Type B pancreatic cell (in vitro differentiated cells): ENCODE measurements around the gene DUSP22. TPM values are rescaled to one million over a fixed set of nuclear protein-coding genes. Genes with fewer than 3 reads are reported as not detected.
A peak's percentile ranks its signal among the peaks of the same experiment; 100 is the strongest.
"Not testable (repeated sequence)": the region's sequence is repeated elsewhere in the genome, so short reads cannot be mapped to it uniquely, and the experiment has no call there.

Experiments used
- DNase-seq: peaks from one replicate; pipeline ENCODE4 v3.0.0; 2021; ENCODE audit warnings: mixed read lengths; ENCODE audit not compliant: unreplicated experiment; ENCODE audit errors: extremely low spot score
- H3K27ac Mint-ChIP-seq: 2 replicates; pipeline ENCODE4 v1.8.0; 2021; ENCODE audit warnings: mild to moderate bottlenecking, mixed read lengths
- H3K27me3 Mint-ChIP-seq: 2 replicates; pipeline ENCODE4 v1.8.0; 2021; ENCODE audit warnings: mixed read lengths
- H3K36me3 Mint-ChIP-seq: 2 replicates; pipeline ENCODE4 v1.8.0; 2021; ENCODE audit warnings: mixed read lengths
- H3K4me1 Mint-ChIP-seq: one replicate; pipeline ENCODE4 v1.8.0; 2021; ENCODE audit warnings: mixed read lengths; ENCODE audit not compliant: unreplicated experiment
- H3K4me3 Mint-ChIP-seq: 2 replicates; pipeline ENCODE4 v1.8.0; 2021; ENCODE audit warnings: mild to moderate bottlenecking, mixed read lengths
- H3K9me3 Mint-ChIP-seq: 2 replicates; pipeline ENCODE4 v1.8.0; 2021; ENCODE audit warnings: mixed read lengths
- total RNA-seq: library from RNA; stranded (reverse); gene quantifications from 2 replicates; pipeline ENCODE4 v1.2.1, GENCODE V29; 2021; ENCODE audit warnings: low replicate concordance
- TF ChIP-seq, protein P1 (sequence below): fragments of 200-600 bp; sonication (generic); conservative IDR thresholded peaks from 2 replicates; pipeline ENCODE4 v1.5.0; 2021; ENCODE audit warnings: antibody characterized with exemption, mild to moderate bottlenecking

Gene DUSP22
- total RNA-seq, 1 donor from 2014 or later, result 25.0 TPM

DNA sequence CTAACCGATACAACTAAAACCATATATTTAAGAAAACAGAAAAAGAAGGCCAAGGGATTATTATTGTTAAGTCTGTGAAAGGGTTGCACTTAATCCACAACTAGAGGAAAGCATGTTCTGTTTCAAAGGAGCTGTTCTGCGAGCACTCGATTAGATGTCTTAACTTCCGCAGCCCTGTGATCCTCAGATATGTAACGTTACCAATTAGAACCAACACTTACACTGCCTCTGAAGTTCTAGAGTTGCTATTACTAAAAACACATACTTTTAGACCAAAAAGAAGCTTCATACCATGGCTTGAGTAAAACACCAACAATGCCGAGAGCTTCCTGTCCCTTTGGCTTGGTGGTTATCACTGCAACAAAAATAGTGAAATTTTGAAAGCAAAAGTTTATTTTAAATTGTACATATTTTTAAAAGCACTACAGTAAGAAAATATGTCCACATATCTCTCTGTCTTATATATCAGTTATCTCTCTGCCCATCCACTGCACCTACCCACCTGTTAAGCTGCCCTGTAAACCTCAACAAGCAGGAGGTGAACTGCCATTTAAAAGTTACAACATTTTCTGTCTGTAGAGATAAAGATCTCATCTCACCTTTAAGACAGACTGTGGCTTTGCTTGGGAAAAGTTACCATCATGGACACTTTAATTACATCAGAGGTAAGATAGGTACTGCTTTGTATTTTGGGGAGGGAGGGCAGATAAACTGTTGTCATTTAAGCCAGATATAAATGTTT is 7.1 kb upstream of the DUSP22 start:
- TF ChIP-seq, protein P1, sequence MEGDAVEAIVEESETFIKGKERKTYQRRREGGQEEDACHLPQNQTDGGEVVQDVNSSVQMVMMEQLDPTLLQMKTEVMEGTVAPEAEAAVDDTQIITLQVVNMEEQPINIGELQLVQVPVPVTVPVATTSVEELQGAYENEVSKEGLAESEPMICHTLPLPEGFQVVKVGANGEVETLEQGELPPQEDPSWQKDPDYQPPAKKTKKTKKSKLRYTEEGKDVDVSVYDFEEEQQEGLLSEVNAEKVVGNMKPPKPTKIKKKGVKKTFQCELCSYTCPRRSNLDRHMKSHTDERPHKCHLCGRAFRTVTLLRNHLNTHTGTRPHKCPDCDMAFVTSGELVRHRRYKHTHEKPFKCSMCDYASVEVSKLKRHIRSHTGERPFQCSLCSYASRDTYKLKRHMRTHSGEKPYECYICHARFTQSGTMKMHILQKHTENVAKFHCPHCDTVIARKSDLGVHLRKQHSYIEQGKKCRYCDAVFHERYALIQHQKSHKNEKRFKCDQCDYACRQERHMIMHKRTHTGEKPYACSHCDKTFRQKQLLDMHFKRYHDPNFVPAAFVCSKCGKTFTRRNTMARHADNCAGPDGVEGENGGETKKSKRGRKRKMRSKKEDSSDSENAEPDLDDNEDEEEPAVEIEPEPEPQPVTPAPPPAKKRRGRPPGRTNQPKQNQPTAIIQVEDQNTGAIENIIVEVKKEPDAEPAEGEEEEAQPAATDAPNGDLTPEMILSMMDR, result no peak
- H3K4me1 Mint-ChIP-seq, result no peaks in the 10 kb centered on the region
- H3K9me3 Mint-ChIP-seq, result no peaks in the 10 kb centered on the region
- no peak overlapping the region for H3K27ac Mint-ChIP-seq
- H3K27me3 Mint-ChIP-seq, result peaks cover 20% of the 10 kb centered on the region
- H3K36me3 Mint-ChIP-seq, result no peaks in the 10 kb centered on the region
- no peak for DNase-seq
- H3K4me3 Mint-ChIP-seq, result no peak overlapping the region

DNA sequence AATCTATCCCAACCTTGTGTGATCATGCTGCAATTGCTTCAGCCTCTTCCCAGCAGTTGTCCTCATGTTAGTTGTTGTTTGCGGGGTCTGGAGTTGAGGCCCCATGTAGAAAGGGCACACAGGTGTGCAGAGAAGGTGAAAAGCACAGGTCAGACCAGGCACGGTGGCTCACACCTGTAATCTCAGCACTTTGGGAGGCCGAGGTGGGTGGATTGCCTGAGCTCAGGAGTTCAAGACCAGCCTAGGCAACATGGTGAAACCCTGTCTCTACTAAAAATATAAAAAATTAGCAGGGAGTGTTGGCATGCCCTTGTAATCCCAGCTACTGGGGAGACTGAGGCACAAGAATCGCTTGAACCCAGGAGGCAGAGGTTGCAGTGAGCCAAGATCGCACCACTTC is 6.4 kb upstream of the DUSP22 start:
- not testable (repeated sequence) for DNase-seq, H3K4me1 Mint-ChIP-seq, H3K4me3 Mint-ChIP-seq, H3K36me3 Mint-ChIP-seq, H3K9me3 Mint-ChIP-seq, H3K27ac Mint-ChIP-seq
- H3K27me3 Mint-ChIP-seq, result peaks cover 16% of the 10 kb centered on the region

DNA sequence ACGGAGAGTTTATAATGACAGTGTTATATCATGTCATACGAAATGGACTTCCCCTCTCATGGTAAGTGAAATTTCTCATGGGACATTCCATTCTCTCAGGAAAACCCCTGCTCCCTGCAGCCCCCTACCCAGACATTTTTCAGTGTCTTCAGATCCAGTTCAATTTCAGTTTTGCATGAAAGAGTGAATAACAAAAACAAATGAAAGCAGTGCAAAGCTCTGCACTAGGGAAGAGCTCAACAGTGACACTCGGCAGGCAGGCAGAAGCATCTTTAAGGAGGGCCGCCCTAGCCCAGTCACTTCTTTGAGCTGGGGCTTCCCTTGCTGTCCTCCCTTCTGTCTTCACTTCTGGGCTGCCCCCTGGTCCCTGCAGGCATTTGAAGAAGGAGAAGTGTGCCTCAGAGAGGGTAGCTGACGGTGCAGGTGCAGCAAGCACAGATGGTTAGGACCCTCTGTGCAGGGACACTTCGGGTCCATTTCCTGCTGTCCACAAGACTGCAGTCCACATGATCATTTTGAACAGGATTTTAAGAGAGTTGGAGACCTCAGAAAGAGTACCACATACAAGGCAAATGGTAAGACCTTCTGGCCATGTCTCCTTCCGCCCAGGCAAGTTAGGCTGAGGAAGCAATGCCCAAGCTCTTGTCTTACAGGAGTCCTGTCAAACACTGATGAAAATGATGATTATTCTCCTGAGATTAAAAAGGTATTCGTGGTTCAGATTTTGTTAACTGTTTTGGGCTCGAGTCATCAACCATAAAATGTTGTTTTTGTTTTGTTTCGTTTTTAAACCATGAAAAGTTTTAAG is 5.4 kb upstream of the DUSP22 start:
- Mint-ChIP-seq H3K4me3 (no peak overlapping the region), H3K27me3 (peaks cover 15% of the 10 kb centered on the region), H3K9me3 (no peaks in the 10 kb centered on the region), H3K27ac (no peak overlapping the region), H3K4me1 (no peaks in the 10 kb centered on the region), H3K36me3 (no peaks in the 10 kb centered on the region)
- TF ChIP-seq, protein P1, result no peak
- DNase-seq, result peak; percentile 15

DNA sequence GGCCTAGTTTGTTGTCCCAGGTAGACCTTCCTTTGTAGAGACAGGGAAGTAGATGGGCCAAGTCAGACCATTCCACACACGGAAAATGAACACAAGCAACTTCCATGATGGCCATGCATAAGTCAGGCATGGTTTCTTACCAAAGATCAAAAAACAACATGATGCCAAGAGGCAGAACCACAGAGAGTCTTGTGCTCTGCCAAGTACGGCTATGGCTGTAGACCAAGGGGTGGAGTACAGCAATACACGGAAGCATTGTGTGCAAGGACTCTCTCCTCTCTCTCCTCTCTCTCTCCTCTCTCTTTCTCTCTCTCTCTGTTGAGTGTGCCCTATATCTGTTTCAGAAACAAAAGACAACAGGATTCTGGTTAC is 4.8 kb upstream of the DUSP22 start:
- Mint-ChIP-seq H3K4me3 (no peak overlapping the region), H3K9me3 (no peaks in the 10 kb centered on the region), H3K4me1 (no peaks in the 10 kb centered on the region), H3K27ac (no peak overlapping the region), H3K27me3 (peaks cover 15% of the 10 kb centered on the region), H3K36me3 (no peaks in the 10 kb centered on the region)
- TF ChIP-seq, protein P1, result no peak
- DNase-seq, result peak; percentile 15

DNA sequence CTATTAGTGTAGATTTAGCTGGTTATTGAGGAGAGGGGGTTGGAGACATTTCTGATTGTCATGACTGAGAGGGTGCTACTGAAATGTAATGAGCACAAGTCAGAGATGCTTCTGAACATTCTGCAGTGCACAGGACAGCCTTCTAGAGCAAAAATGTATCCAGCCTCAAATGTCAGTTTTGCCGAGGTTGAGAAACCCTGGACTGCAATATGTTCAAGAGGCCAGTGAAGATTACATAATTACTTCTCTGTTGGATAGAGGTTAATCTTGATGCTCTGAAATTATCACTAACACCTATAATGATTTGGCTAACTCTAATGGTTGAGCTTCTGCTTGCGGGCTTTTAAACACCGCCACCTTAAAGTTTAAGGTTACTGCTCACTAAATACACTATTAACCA is 3.4 kb upstream of the DUSP22 start:
- TF ChIP-seq, protein P1, result no peak
- no peaks in the 10 kb centered on the region for H3K9me3 Mint-ChIP-seq
- H3K4me3 Mint-ChIP-seq, result no peak overlapping the region
- no peak overlapping the region for H3K27ac Mint-ChIP-seq
- peaks cover 13% of the 10 kb centered on the region for H3K27me3 Mint-ChIP-seq
- DNase-seq, result peak; percentile 4
- H3K4me1 Mint-ChIP-seq, result peaks cover 6% of the 10 kb centered on the region
- no peaks in the 10 kb centered on the region for H3K36me3 Mint-ChIP-seq
